UCSD-AML1 (cell line): Measurements from ENCODE around the gene SLC9A9.

ENCODE experiments used
- DNase-seq: peaks from one replicate; lab custom pipeline; 2025; ENCODE audit not compliant: unreplicated experiment; lab: John Stamatoyannopoulos, UW

Gene SLC9A9

GRCh38 chr3:143763564-143764162, 84.6 kb downstream of the SLC9A9 start:
- DNase-seq = no peak

GRCh38 chr3:143757691-143758090, 90.6 kb downstream of the SLC9A9 start:
- no peak for DNase-seq

GRCh38 chr3:143755978-143756377, 92.3 kb downstream of the SLC9A9 start:
- no peak for DNase-seq

- no peak for DNase-seq
Measured at GRCh38 chr3:143754090-143754489, 94.2 kb downstream of the SLC9A9 start.

- DNase-seq = no peak
Measured at GRCh38 chr3:143753456-143753855, 94.8 kb downstream of the SLC9A9 start.

- no peak for DNase-seq
Measured at GRCh38 chr3:143753006-143753405, 95.3 kb downstream of the SLC9A9 start.

- no peak for DNase-seq
Measured at GRCh38 chr3:143751643-143752178, 96.6 kb downstream of the SLC9A9 start.

- no peak for DNase-seq
Measured at GRCh38 chr3:143750841-143751240, 97.4 kb downstream of the SLC9A9 start.

- no peak for DNase-seq
Measured at GRCh38 chr3:143749926-143750325, 98.3 kb downstream of the SLC9A9 start.

- DNase-seq = no peak
Measured at GRCh38 chr3:143737065-143737464, 111.2 kb downstream of the SLC9A9 start.

- DNase-seq = no peak
Measured at GRCh38 chr3:143736205-143736997, 111.9 kb downstream of the SLC9A9 start.

- no peak for DNase-seq
Measured at GRCh38 chr3:143731776-143732175, 116.5 kb downstream of the SLC9A9 start.

- no peak for DNase-seq
Measured at GRCh38 chr3:143731320-143731719, 116.9 kb downstream of the SLC9A9 start.

- no peak for DNase-seq
Measured at GRCh38 chr3:143727391-143727790, 120.9 kb downstream of the SLC9A9 start.

GRCh38 chr3:143726727-143727126, 121.5 kb downstream of the SLC9A9 start:
- DNase-seq = no peak

GRCh38 chr3:143720381-143720780, 127.9 kb downstream of the SLC9A9 start:
- no peak for DNase-seq

- DNase-seq = no peak
Measured at GRCh38 chr3:143718463-143718862, 129.8 kb downstream of the SLC9A9 start.

- no peak for DNase-seq
Measured at GRCh38 chr3:143716731-143717130, 131.5 kb downstream of the SLC9A9 start.

- no peak for DNase-seq
Measured at GRCh38 chr3:143712522-143712921, 135.7 kb downstream of the SLC9A9 start.

- no peak for DNase-seq
Measured at GRCh38 chr3:143707848-143708247, 140.4 kb downstream of the SLC9A9 start.

GRCh38 chr3:143700431-143700975, 147.8 kb downstream of the SLC9A9 start:
- DNase-seq = no peak

GRCh38 chr3:143699424-143699823, 148.8 kb downstream of the SLC9A9 start:
- no peak for DNase-seq
